A673 (cell line): ENCODE data around the gene RPGRIP1. TPM values are rescaled to one million over a fixed set of nuclear protein-coding genes. Genes with fewer than 3 reads are reported as not detected.

Source experiments
- BruUV-seq: library from RNA; stranded (reverse); fragments of 400-500 nt; replicated peaks from 2 replicates; lab custom pipeline; 2021; lab: Mats Ljungman, UMichigan
- CTCF ChIA-PET: fragments of 300-600 bp; sonication (Branson Sonifier 250); formaldehyde crosslinking; loops from one replicate; lab custom pipeline; 2022; ENCODE audit warnings: antibody characterized with exemption; lab: Charles Lee
- POLR2A ChIA-PET: fragments of 300-600 bp; sonication (Branson Sonifier 250); formaldehyde crosslinking; loops from one replicate; lab custom pipeline; 2022; ENCODE audit warnings: antibody characterized with exemption; ENCODE audit not compliant: low non-redundant PET; lab: Charles Lee
- DNase-seq: peaks from one replicate; pipeline ENCODE4 v3.0.0-alpha.2; 2015; ENCODE audit warnings: low spot score
- H3K27ac ChIP-seq: fragments of 200-600 bp; sonication (generic); 2 replicates; pipeline ENCODE4 v1.5.1; 2016; ENCODE audit warnings: mixed run types, low read depth, mild to moderate bottlenecking, mixed read lengths, antibody characterized with exemption, low read length; ENCODE audit not compliant: poor library complexity, severe bottlenecking
- H3K27me3 ChIP-seq: fragments of 200-600 bp; sonication (generic); replicated peaks from 2 replicates; pipeline ENCODE4 v1.6.1; 2017; ENCODE audit warnings: mixed run types, low read depth, mild to moderate bottlenecking, mixed read lengths, antibody characterized with exemption, low read length; ENCODE audit not compliant: insufficient read depth, poor library complexity
- H3K36me3 ChIP-seq: fragments of 200-600 bp; sonication (generic); 2 replicates; pipeline ENCODE4 v1.6.1; 2016; ENCODE audit warnings: mixed run types, mild to moderate bottlenecking, mixed read lengths, antibody characterized with exemption, low read length; ENCODE audit not compliant: insufficient read depth, poor library complexity, severe bottlenecking
- H3K4me1 ChIP-seq: fragments of 200-600 bp; sonication (generic); 2 replicates; pipeline ENCODE4 v1.6.1; 2017; ENCODE audit warnings: mixed run types, mild to moderate bottlenecking, mixed read lengths, antibody characterized with exemption, low read length; ENCODE audit not compliant: insufficient read depth, poor library complexity, severe bottlenecking
- H3K4me3 ChIP-seq: fragments of 200-600 bp; sonication (generic); 2 replicates; pipeline ENCODE4 v1.5.1; 2016; ENCODE audit warnings: low read depth, mixed run types, mild to moderate bottlenecking, mixed read lengths, low read length; ENCODE audit not compliant: poor library complexity, severe bottlenecking
- H3K9me3 ChIP-seq: fragments of 200-600 bp; sonication (generic); 2 replicates; pipeline ENCODE4 v1.6.1; 2016; ENCODE audit warnings: mixed run types, low read depth, mild to moderate bottlenecking, mixed read lengths, antibody characterized with exemption, low read length; ENCODE audit not compliant: poor library complexity, severe bottlenecking
- CTCF ChIP-seq: fragments of 300-800, 200-600 bp; sonication (generic); conservative IDR thresholded peaks from 2 replicates; pipeline ENCODE4 v1.5.1; 2017; ENCODE audit warnings: low read depth, mild to moderate bottlenecking, antibody characterized with exemption, low read length, moderate library complexity, mixed read lengths
- EZH2 ChIP-seq: fragments of 200-600 bp; sonication (generic); IDR thresholded peaks from 2 replicates; pipeline ENCODE4 v1.6.1; 2017; ENCODE audit warnings: borderline replicate concordance, low read depth, mild to moderate bottlenecking, mixed read lengths, antibody characterized with exemption, low read length; ENCODE audit not compliant: poor library complexity, severe bottlenecking
- intact Hi-C: fragments of 100-400 bp; cut with micrococcal nuclease; formaldehyde crosslinking; loops from one replicate; pipeline ENCODE4 v1.10.0; 2022; ENCODE audit not compliant: unreplicated experiment
- total RNA-seq: library from RNA; stranded (reverse); gene quantifications from 2 replicates; pipeline ENCODE4 v1.2.3, GENCODE V29; 2021

RPGRIP1 gene
- total RNA-seq, 1 experiment from 2014 or later, result 0.86 TPM

GRCh38 chr14:21307637-21308036 lies 27.8 kb downstream of the RPGRIP1 start:
- POLR2A ChIA-PET, result interaction anchor here (0.7 kb wide), 1 partner anchor 21 kb away, joined by 3 read pairs; no protein-coding TSS in a partner anchor
- DNase-seq, result no peak
- H3K4me1 ChIP-seq, result peaks cover 4% of the 10 kb centered on the region
- H3K4me3 ChIP-seq, result no peak overlapping the region
- no peaks in the 10 kb centered on the region for H3K9me3 ChIP-seq
- CTCF ChIA-PET, result no interaction called here
- H3K36me3 ChIP-seq, result no peaks in the 10 kb centered on the region
- H3K27me3 ChIP-seq, result no peaks in the 10 kb centered on the region
- TF ChIP-seq EZH2 (no peak), CTCF (no peak)
- BruUV-seq, result no TSS peak
- intact Hi-C loops, result no loop called here
- H3K27ac ChIP-seq, result no peak overlapping the region

- ChIA-PET CTCF (no interaction called here), POLR2A (interaction anchor here (0.6 to 0.7 kb wide), 2 partner anchors 21 to 69 kb away, joined by 3 read pairs; no protein-coding TSS in a partner anchor)
- no peak for DNase-seq
- intact Hi-C loops, result no loop called here
- no peak for TF ChIP-seq CTCF
- no peak for TF ChIP-seq EZH2
- Histone ChIP-seq H3K27ac (no peak overlapping the region), H3K9me3 (no peaks in the 10 kb centered on the region), H3K27me3 (no peaks in the 10 kb centered on the region), H3K4me3 (no peak overlapping the region), H3K4me1 (peaks cover 4% of the 10 kb centered on the region), H3K36me3 (no peaks in the 10 kb centered on the region)
- BruUV-seq, result TSS peak; percentile 99
Observed at GRCh38 chr14:21308132-21308478, 28.2 kb downstream of the RPGRIP1 start.

GRCh38 chr14:21308479-21309237 lies 28.8 kb downstream of the RPGRIP1 start:
- no peak overlapping the region for H3K27ac ChIP-seq
- peak; percentile 89 for DNase-seq
- POLR2A ChIA-PET, result interaction anchor here (0.6 to 0.7 kb wide), 2 partner anchors 20 to 69 kb away, joined by 3 read pairs; no protein-coding TSS in a partner anchor
- H3K27me3 ChIP-seq, result no peaks in the 10 kb centered on the region
- peak overlapping the region; percentile 5 for H3K4me3 ChIP-seq
- BruUV-seq, result no TSS peak
- TF ChIP-seq CTCF (no peak), EZH2 (no peak)
- CTCF ChIA-PET, result no interaction called here
- H3K9me3 ChIP-seq, result no peaks in the 10 kb centered on the region
- H3K4me1 ChIP-seq, result peaks cover 4% of the 10 kb centered on the region
- intact Hi-C loops, result no loop called here
- no peaks in the 10 kb centered on the region for H3K36me3 ChIP-seq
